G401.6 (cell line): ENCODE results near the gene NOXRED1.
A peak's percentile ranks its signal among the peaks of the same experiment; 100 is the strongest.

Experiments used
- FAIRE-seq: peaks from 2 replicates; lab custom pipeline; 2012; peaks lifted over from hg19 to GRCh38; lab: Jason Lieb, UNC

The NOXRED1 gene

GRCh38 chr14:77407158-77407557 lies 16.2 kb downstream of the NOXRED1 start:
- FAIRE-seq = no peak

- no peak for FAIRE-seq
Observed at GRCh38 chr14:77406718-77407117, 16.6 kb downstream of the NOXRED1 start.

- no peak for FAIRE-seq
Observed at GRCh38 chr14:77406086-77406485, 17.2 kb downstream of the NOXRED1 start.

- FAIRE-seq = no peak
Observed at GRCh38 chr14:77403768-77404167, 19.6 kb downstream of the NOXRED1 start.

GRCh38 chr14:77400216-77400615 lies 23.1 kb downstream of the NOXRED1 start:
- no peak for FAIRE-seq

- FAIRE-seq = no peak
Observed at GRCh38 chr14:77390188-77390587, 33.1 kb downstream of the NOXRED1 start.

GRCh38 chr14:77378701-77379100 lies 44.6 kb downstream of the NOXRED1 start:
- FAIRE-seq = no peak

- FAIRE-seq = no peak
Observed at GRCh38 chr14:77377502-77377844, 45.9 kb downstream of the NOXRED1 start.

- peak; percentile 67 for FAIRE-seq
Observed at GRCh38 chr14:77376771-77377501, 46.4 kb downstream of the NOXRED1 start, which contains the start of the genes SAMD15 and TMED8. SAMD15 (plus strand) TSS chr14:77377379; CDS start chr14:77377419, 40 bp downstream. TMED8 (minus strand) TSS chr14:77377094; CDS start chr14:77377053, 41 bp downstream.

GRCh38 chr14:77375973-77376770 lies 47.2 kb downstream of the NOXRED1 start:
- no peak for FAIRE-seq

GRCh38 chr14:77375164-77375950 lies 48.0 kb downstream of the NOXRED1 start:
- FAIRE-seq = no peak

- no peak for FAIRE-seq
Observed at GRCh38 chr14:77372304-77372841, 51.0 kb downstream of the NOXRED1 start.

GRCh38 chr14:77369285-77369684 lies 54.0 kb downstream of the NOXRED1 start:
- FAIRE-seq = no peak

- FAIRE-seq = no peak
Observed at GRCh38 chr14:77364146-77364545, 59.2 kb downstream of the NOXRED1 start.

- FAIRE-seq = no peak
Observed at GRCh38 chr14:77359626-77360025, 63.7 kb downstream of the NOXRED1 start.

- no peak for FAIRE-seq
Observed at GRCh38 chr14:77356899-77357298, 66.4 kb downstream of the NOXRED1 start.

GRCh38 chr14:77355811-77356210 lies 67.5 kb downstream of the NOXRED1 start:
- no peak for FAIRE-seq

GRCh38 chr14:77353469-77354141 lies 69.7 kb downstream of the NOXRED1 start:
- FAIRE-seq = no peak

- FAIRE-seq = no peak
Observed at GRCh38 chr14:77347751-77348150, 75.6 kb downstream of the NOXRED1 start.

GRCh38 chr14:77346495-77346894 lies 76.8 kb downstream of the NOXRED1 start:
- no peak for FAIRE-seq

GRCh38 chr14:77344377-77344996 lies 78.8 kb downstream of the NOXRED1 start:
- FAIRE-seq = no peak
